Muscle of leg (tissue), 11 donors: ENCODE data around the gene RNF150. TPM values are rescaled to one million over a fixed set of nuclear protein-coding genes. Genes with fewer than 3 reads are reported as not detected.

ENCODE experiments used
- DNase-seq: peaks from one replicate; pipeline ENCODE4 v3.0.0; 2013
- H3K27ac ChIP-seq: one replicate; pipeline ENCODE4 v1.5.1; 2013; ENCODE audit warnings: mild to moderate bottlenecking, low read length, control low read depth
- H3K27me3 ChIP-seq: one replicate; pipeline ENCODE4 v1.6.1; 2013; ENCODE audit warnings: low read length; ENCODE audit not compliant: control insufficient read depth, insufficient read depth
- H3K36me3 ChIP-seq: one replicate; pipeline ENCODE4 v1.6.1; 2013; ENCODE audit warnings: low read length; ENCODE audit not compliant: control insufficient read depth, insufficient read depth
- H3K4me1 ChIP-seq: one replicate; pipeline ENCODE4 v1.6.1; 2013; ENCODE audit warnings: low read length; ENCODE audit not compliant: control insufficient read depth, insufficient read depth
- H3K4me3 ChIP-seq: one replicate; pipeline ENCODE4 v1.5.1; 2013; ENCODE audit warnings: low read length, control low read depth
- H3K9me3 ChIP-seq: replicated peaks from 2 replicates; pipeline ENCODE4 v1.6.1; 2013; ENCODE audit warnings: low read depth, low read length; ENCODE audit not compliant: control insufficient read depth
- WGBS: methylation state at CpG from one replicate; pipeline ENCODE4 v1.1.5; 2013; ENCODE audit warnings: missing lambda C conversion rate; ENCODE audit not compliant: insufficient coverage; 5-methylcytosine and 5-hydroxymethylcytosine counted together
- polyA plus RNA-seq, 8 donors: library from polyadenylated mRNA; unstranded; fragments of 120-200 nt; gene quantifications; one replicate each; pipeline versions ENCODE4 v1.2.1 to v1.2.3, GENCODE V29; 2013; ENCODE audit warnings: inconsistent platforms in 1 of 8, low replicate concordance in 1 of 8; ENCODE audit not compliant: insufficient read length in 8 of 8, insufficient read depth in 1 of 8
- total RNA-seq: library from RNA; stranded (reverse); fragments of 120-200 nt; gene quantifications from one replicate; pipeline ENCODE4 v1.2.4, GENCODE V29; 2013

The RNF150 gene
- total and polyA plus RNA-seq, 9 donors, result 21.0 to 44.6 (median 33.8) TPM

- Histone ChIP-seq H3K9me3 (peaks cover 4% of the 10 kb centered on the region), H3K27me3 (peaks cover 2% of the 10 kb centered on the region), H3K27ac (no peak overlapping the region), H3K4me3 (no peak overlapping the region), H3K36me3 (no peaks in the 10 kb centered on the region), H3K4me1 (no peaks in the 10 kb centered on the region)
- no CpG with 5 or more reads among the region's 1 CpG for WGBS
- DNase-seq, result no peak
Observed at GRCh38 chr4:141159027-141159426, 25.8 kb upstream of the RNF150 start.

- peaks cover 4% of the 10 kb centered on the region for H3K9me3 ChIP-seq
- peak; percentile 59 for DNase-seq
- peaks cover under 1% of the 10 kb centered on the region for H3K27me3 ChIP-seq
- H3K27ac ChIP-seq, result no peak overlapping the region
- H3K36me3 ChIP-seq, result no peaks in the 10 kb centered on the region
- no peak overlapping the region for H3K4me3 ChIP-seq
- no peaks in the 10 kb centered on the region for H3K4me1 ChIP-seq
Observed at GRCh38 chr4:141158219-141158618, 24.9 kb upstream of the RNF150 start.

GRCh38 chr4:141155586-141155985 is 22.3 kb upstream of the RNF150 start:
- Histone ChIP-seq H3K27me3 (no peaks in the 10 kb centered on the region), H3K9me3 (no peaks in the 10 kb centered on the region), H3K4me3 (no peak overlapping the region), H3K36me3 (no peaks in the 10 kb centered on the region), H3K4me1 (no peaks in the 10 kb centered on the region), H3K27ac (no peak overlapping the region)
- WGBS, result 72% methylated on average over 4 of the region's 4 CpGs
- no peak for DNase-seq

GRCh38 chr4:141154725-141155124 is 21.5 kb upstream of the RNF150 start:
- no peak overlapping the region for H3K4me3 ChIP-seq
- H3K27me3 ChIP-seq, result no peaks in the 10 kb centered on the region
- no peaks in the 10 kb centered on the region for H3K9me3 ChIP-seq
- DNase-seq, result no peak
- no peak overlapping the region for H3K27ac ChIP-seq
- no CpG with 5 or more reads among the region's 3 CpGs for WGBS
- H3K4me1 ChIP-seq, result no peaks in the 10 kb centered on the region
- no peaks in the 10 kb centered on the region for H3K36me3 ChIP-seq

GRCh38 chr4:141153751-141154510 is 20.7 kb upstream of the RNF150 start:
- Histone ChIP-seq H3K4me3 (no peak overlapping the region), H3K9me3 (no peaks in the 10 kb centered on the region), H3K4me1 (no peaks in the 10 kb centered on the region), H3K27me3 (no peaks in the 10 kb centered on the region), H3K36me3 (no peaks in the 10 kb centered on the region), H3K27ac (no peak overlapping the region)
- DNase-seq, result no peak
- WGBS, result 67% methylated on average over 1 of the region's 4 CpGs

- WGBS, result 62% methylated on average over 2 of the region's 2 CpGs
- Histone ChIP-seq H3K27ac (no peak overlapping the region), H3K4me1 (peaks cover 11% of the 10 kb centered on the region), H3K9me3 (no peaks in the 10 kb centered on the region), H3K36me3 (no peaks in the 10 kb centered on the region), H3K27me3 (no peaks in the 10 kb centered on the region), H3K4me3 (no peak overlapping the region)
- DNase-seq, result no peak
Observed at GRCh38 chr4:141144207-141144606, 10.9 kb upstream of the RNF150 start.

- no peak overlapping the region for H3K4me3 ChIP-seq
- DNase-seq, result no peak
- H3K27me3 ChIP-seq, result no peaks in the 10 kb centered on the region
- H3K4me1 ChIP-seq, result peaks cover 13% of the 10 kb centered on the region
- no peaks in the 10 kb centered on the region for H3K9me3 ChIP-seq
- H3K36me3 ChIP-seq, result no peaks in the 10 kb centered on the region
- no peak overlapping the region for H3K27ac ChIP-seq
- 74% methylated on average over 6 of the region's 7 CpGs for WGBS
Observed at GRCh38 chr4:141142423-141142822, 9.2 kb upstream of the RNF150 start.

- H3K36me3 ChIP-seq, result no peaks in the 10 kb centered on the region
- no peaks in the 10 kb centered on the region for H3K9me3 ChIP-seq
- H3K27ac ChIP-seq, result peak overlapping the region; percentile 88
- peak; percentile 94 for DNase-seq
- no peak overlapping the region for H3K4me3 ChIP-seq
- H3K4me1 ChIP-seq, result peaks cover 13% of the 10 kb centered on the region
- H3K27me3 ChIP-seq, result no peaks in the 10 kb centered on the region
- 44% methylated on average over 1 of the region's 3 CpGs for WGBS
Observed at GRCh38 chr4:141140391-141141200, 7.3 kb upstream of the RNF150 start.

- 58% methylated on average over 4 of the region's 11 CpGs for WGBS
- Histone ChIP-seq H3K27ac (peak overlapping the region; percentile 74), H3K4me3 (no peak overlapping the region), H3K27me3 (no peaks in the 10 kb centered on the region), H3K4me1 (peaks cover 18% of the 10 kb centered on the region), H3K36me3 (no peaks in the 10 kb centered on the region), H3K9me3 (no peaks in the 10 kb centered on the region)
- peak; percentile 78 for DNase-seq
Observed at GRCh38 chr4:141133999-141134995, 1.0 kb upstream of the RNF150 start.
